ENCODE results near the gene ELAPOR2.

DNA sequence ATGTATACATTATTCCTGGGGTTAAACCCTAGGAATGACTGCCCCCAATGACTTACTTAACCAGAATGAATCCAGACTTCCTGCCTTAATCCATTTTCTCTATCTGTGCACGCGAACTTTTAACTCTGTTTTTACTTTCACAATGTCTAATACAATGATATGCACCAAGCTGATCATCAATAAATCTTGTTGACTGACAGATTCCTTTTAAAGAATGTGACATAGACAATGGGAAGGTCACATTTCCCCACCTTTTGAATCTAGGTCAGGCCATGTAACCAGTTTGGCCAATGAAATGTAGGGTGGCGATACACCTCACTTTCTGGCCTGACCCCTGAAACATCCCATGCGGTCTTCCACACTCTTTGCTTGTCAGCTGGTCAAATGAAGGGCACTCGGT, 23.2 kb upstream of the ELAPOR2 start:
- TF ChIP-seq, protein P1, sequence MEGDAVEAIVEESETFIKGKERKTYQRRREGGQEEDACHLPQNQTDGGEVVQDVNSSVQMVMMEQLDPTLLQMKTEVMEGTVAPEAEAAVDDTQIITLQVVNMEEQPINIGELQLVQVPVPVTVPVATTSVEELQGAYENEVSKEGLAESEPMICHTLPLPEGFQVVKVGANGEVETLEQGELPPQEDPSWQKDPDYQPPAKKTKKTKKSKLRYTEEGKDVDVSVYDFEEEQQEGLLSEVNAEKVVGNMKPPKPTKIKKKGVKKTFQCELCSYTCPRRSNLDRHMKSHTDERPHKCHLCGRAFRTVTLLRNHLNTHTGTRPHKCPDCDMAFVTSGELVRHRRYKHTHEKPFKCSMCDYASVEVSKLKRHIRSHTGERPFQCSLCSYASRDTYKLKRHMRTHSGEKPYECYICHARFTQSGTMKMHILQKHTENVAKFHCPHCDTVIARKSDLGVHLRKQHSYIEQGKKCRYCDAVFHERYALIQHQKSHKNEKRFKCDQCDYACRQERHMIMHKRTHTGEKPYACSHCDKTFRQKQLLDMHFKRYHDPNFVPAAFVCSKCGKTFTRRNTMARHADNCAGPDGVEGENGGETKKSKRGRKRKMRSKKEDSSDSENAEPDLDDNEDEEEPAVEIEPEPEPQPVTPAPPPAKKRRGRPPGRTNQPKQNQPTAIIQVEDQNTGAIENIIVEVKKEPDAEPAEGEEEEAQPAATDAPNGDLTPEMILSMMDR (IDR thresholded peaks at IDR 0.05; ENCODE audit: poor library complexity): no peak
- TF ChIP-seq EZH2 (IDR thresholded peaks at IDR 0.05; ENCODE audit: borderline replicate concordance) (no peak), EZH2phosphoT487 (IDR thresholded peaks at IDR 0.05; ENCODE audit: low read depth, severe bottlenecking, unreplicated experiment) (no peak)
